CD4-positive, alpha-beta memory T cell (primary cell): ENCODE measurements around the gene TWIST2. TPM values are rescaled to one million over a fixed set of nuclear protein-coding genes. Genes with fewer than 3 reads are reported as not detected.

ENCODE experiments used
- CTCF ChIA-PET: fragments of 350-600 bp; sonication (Branson Sonifier 250); formaldehyde crosslinking; loops from one replicate; lab custom pipeline; 2021; ENCODE audit warnings: inconsistent platforms; ENCODE audit not compliant: partially characterized antibody; lab: Charles Lee
- POLR2A ChIA-PET: fragments of 350-600 bp; sonication (Branson Sonifier 250); formaldehyde crosslinking; loops from one replicate; lab custom pipeline; 2021; ENCODE audit not compliant: partially characterized antibody; lab: Charles Lee
- DNase-seq, 5 donors: peaks; one replicate each; pipeline versions ENCODE4 v3.0.0 to v3.0.0-alpha.2; 2020 to 2022; ENCODE audit warnings: mixed read lengths in 1 of 5
- H3K27ac ChIP-seq: one replicate; pipeline ENCODE4 v1.7.0; 2013; ENCODE audit warnings: low read depth, low read length
- H3K27me3 ChIP-seq: 2 replicates; pipeline ENCODE4 v1.7.0; 2013; ENCODE audit warnings: mild to moderate bottlenecking, low read length, moderate library complexity; ENCODE audit not compliant: insufficient read depth
- H3K36me3 ChIP-seq: 2 replicates; pipeline ENCODE4 v1.7.0; 2013; ENCODE audit warnings: mild to moderate bottlenecking, low read length, moderate library complexity; ENCODE audit not compliant: insufficient read depth
- H3K4me1 ChIP-seq: 2 replicates; pipeline ENCODE4 v1.7.0; 2013; ENCODE audit warnings: mild to moderate bottlenecking, low read length, moderate library complexity; ENCODE audit not compliant: insufficient read depth
- H3K4me3 ChIP-seq, 2 donors: one replicate each; pipeline ENCODE4 v1.7.0; 2013; ENCODE audit warnings: low read length in 2 of 2, mild to moderate bottlenecking in 1 of 2
- H3K9me3 ChIP-seq, 2 donors: one replicate each; pipeline ENCODE4 v1.7.0; 2013; ENCODE audit warnings: low read length in 2 of 2, control low read depth in 1 of 2; ENCODE audit not compliant: control insufficient read depth in 1 of 2
- H3K27ac Mint-ChIP-seq, 7 donors: one replicate each; pipeline ENCODE4 v1.8.0; 2020 to 2021; ENCODE audit warnings: mixed read lengths in 7 of 7, mild to moderate bottlenecking in 6 of 7, inconsistent platforms in 3 of 7, moderate library complexity in 3 of 7
- H3K27me3 Mint-ChIP-seq, 2 donors: one replicate each; pipeline ENCODE4 v1.8.0; 2020 to 2021; ENCODE audit warnings: mixed read lengths in 2 of 2
- H3K36me3 Mint-ChIP-seq, 2 donors: one replicate each; pipeline ENCODE4 v1.8.0; 2020 to 2021; ENCODE audit warnings: mixed read lengths in 2 of 2, inconsistent platforms in 1 of 2, mild to moderate bottlenecking in 1 of 2
- H3K4me1 Mint-ChIP-seq, 4 donors: one replicate each; pipeline ENCODE4 v1.8.0; 2020 to 2021; ENCODE audit warnings: mixed read lengths in 4 of 4, mild to moderate bottlenecking in 1 of 4
- H3K4me3 Mint-ChIP-seq, 8 donors: one replicate each; pipeline ENCODE4 v1.8.0; 2020 to 2021; ENCODE audit warnings: mixed read lengths in 8 of 8, mild to moderate bottlenecking in 7 of 8, moderate library complexity in 6 of 8, inconsistent platforms in 3 of 8
- H3K9me3 Mint-ChIP-seq, 8 donors: one replicate each; pipeline ENCODE4 v1.8.0; 2020 to 2021; ENCODE audit warnings: mixed read lengths in 8 of 8, mild to moderate bottlenecking in 5 of 8, inconsistent platforms in 3 of 8, moderate library complexity in 1 of 8
- intact Hi-C: fragments of 100-400 bp; cut with micrococcal nuclease; formaldehyde crosslinking; loops from one replicate; pipeline ENCODE4 v1.15.1; 2023
- polyA plus RNA-seq, 2 donors: library from polyadenylated mRNA; unstranded; fragments of 300-500 nt; fragmentation: Illumina TruSeq; gene quantifications; one replicate each; pipeline ENCODE4 v1.2.3, GENCODE V29; 2021
- total RNA-seq, 2 experiments: library from RNA; stranded (reverse); gene quantifications; one replicate each; pipeline ENCODE4 v1.2.3, GENCODE V29; 2021

Gene TWIST2
- total and polyA plus RNA-seq, 4 experiments from 2014 or later = not detected

DNA sequence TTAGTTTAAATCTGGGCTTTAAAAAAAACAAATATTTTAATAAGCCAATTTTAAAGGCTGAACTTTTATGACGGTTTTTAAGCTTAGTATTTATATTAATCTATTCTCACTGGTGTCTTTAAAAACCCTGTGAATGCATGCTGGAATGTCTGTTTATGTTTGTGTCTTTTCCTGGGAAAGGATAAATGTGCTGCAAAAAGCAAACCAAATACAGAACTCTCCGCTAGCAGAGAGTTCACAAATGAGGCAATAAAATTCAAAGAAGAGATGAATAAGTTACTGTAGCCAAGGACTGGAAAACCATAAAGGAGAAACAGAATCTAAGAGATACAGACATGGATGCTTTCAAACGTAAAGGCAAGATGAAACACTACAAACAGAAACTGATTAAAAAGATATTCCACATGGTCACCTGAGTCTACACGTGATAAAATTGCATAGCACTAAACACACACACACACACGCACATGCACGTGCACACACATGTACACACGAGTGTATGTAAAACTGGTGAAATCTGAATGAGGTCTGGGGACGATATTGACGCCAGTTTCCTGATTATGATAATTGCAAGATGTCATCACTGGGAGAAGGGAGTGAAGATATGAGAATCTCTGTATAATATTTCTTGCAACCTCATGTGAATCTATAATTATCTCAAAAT, 4.5 kb downstream of the TWIST2 start:
- Histone ChIP-seq H3K36me3 (no peaks in the 10 kb centered on the region), H3K27me3 (peaks cover 4% of the 10 kb centered on the region), H3K4me1 (no peaks in the 10 kb centered on the region), H3K4me3 (no peak overlapping the region), H3K9me3 (no peaks in the 10 kb centered on the region), H3K27ac (no peak overlapping the region)
- H3K36me3 Mint-ChIP-seq = no peaks in the 10 kb centered on the region
- ChIA-PET CTCF (no interaction called here), POLR2A (no interaction called here)
- H3K27me3 Mint-ChIP-seq = peaks cover 29 to 30% of the 10 kb centered on the region in 2 donors
- DNase-seq = no peak
- no peaks in the 10 kb centered on the region for H3K9me3 Mint-ChIP-seq
- H3K4me3 Mint-ChIP-seq = no peak overlapping the region
- no peak overlapping the region for H3K27ac Mint-ChIP-seq
- intact Hi-C loops = no loop called here
- H3K4me1 Mint-ChIP-seq = no peaks in the 10 kb centered on the region

DNA sequence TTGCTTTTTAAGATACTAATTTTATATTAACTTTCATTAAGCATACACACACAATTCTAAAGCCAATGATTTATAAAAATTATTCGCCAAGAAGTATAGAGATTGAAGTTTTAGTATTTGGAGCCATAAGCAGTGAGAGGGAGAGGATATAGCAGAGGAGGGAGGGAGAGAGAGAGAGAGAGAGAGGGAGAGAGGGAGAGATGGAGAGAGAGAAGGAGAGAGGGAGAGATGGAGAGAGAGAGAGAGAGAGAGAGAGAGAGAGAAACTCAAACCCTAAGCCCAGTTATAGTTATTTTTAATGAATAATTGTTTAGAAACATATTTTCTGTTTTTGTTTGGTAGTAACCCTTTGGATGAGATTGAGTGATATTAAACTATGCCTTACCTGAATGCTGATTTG, 5.3 kb downstream of the TWIST2 start:
- Histone ChIP-seq H3K4me3 (no peak overlapping the region), H3K27me3 (peaks cover 4% of the 10 kb centered on the region), H3K9me3 (no peaks in the 10 kb centered on the region), H3K27ac (no peak overlapping the region), H3K4me1 (no peaks in the 10 kb centered on the region), H3K36me3 (no peaks in the 10 kb centered on the region)
- H3K27ac Mint-ChIP-seq = no peak overlapping the region
- CTCF ChIA-PET = no interaction called here
- POLR2A ChIA-PET = no interaction called here
- peaks cover 32 to 33% of the 10 kb centered on the region in 2 donors for H3K27me3 Mint-ChIP-seq
- H3K36me3 Mint-ChIP-seq = no peaks in the 10 kb centered on the region
- intact Hi-C loops = no loop called here
- H3K4me3 Mint-ChIP-seq = no peak overlapping the region
- H3K4me1 Mint-ChIP-seq = no peaks in the 10 kb centered on the region
- DNase-seq = no peak
- H3K9me3 Mint-ChIP-seq = no peaks in the 10 kb centered on the region

DNA sequence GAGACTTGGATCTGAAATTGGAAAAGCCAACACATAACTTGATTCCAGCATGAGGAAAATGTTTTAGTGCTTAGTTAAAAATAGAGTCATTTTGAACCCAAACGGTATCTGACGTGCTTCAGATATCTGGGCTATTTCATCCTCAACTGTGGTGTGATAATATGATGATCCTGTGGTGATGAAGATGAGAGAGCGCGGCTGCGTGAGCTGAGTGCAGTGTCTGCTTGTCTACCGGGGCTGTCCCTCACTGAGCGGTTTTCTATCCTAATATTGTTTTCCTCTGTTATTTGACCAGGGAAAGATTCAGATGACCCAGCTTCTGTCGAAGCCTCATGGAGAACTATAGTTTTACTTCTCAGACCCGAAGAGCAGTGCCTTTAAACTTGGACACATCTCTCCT, 5.8 kb downstream of the TWIST2 start:
- ChIA-PET POLR2A (no interaction called here), CTCF (no interaction called here)
- no peaks in the 10 kb centered on the region for H3K4me1 ChIP-seq
- intact Hi-C loops = no loop called here
- no peaks in the 10 kb centered on the region for H3K4me1 Mint-ChIP-seq
- no peaks in the 10 kb centered on the region for H3K9me3 ChIP-seq
- no peak overlapping the region for H3K27ac Mint-ChIP-seq
- H3K36me3 Mint-ChIP-seq = no peaks in the 10 kb centered on the region
- no peaks in the 10 kb centered on the region for H3K36me3 ChIP-seq
- H3K27me3 Mint-ChIP-seq = peaks cover 35 to 38% of the 10 kb centered on the region in 2 donors
- H3K27me3 ChIP-seq = peaks cover 4% of the 10 kb centered on the region
- no peaks in the 10 kb centered on the region for H3K9me3 Mint-ChIP-seq
- no peak overlapping the region for H3K27ac ChIP-seq
- no peak for DNase-seq
- no peak overlapping the region for H3K4me3 ChIP-seq
- no peak overlapping the region for H3K4me3 Mint-ChIP-seq

DNA sequence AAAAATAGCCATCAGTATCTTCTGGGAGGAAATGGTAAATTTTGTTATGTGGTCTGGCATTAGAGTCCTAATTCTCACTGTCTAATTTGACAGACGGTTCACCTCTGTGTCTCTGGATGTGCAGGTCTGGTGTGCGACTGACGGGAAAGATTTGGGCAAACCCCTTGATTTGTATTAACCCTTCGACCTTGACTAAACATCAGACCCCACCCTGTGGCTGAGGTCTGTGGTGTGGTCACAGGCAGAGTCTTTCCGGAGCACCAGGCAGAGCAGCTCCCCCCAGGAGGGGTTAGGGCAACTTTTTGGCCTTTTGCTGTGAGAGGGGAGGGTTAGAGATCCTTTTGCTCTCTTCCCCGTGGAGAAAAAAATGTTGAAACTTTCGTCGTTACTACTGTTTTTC, 6.4 kb downstream of the TWIST2 start:
- Mint-ChIP-seq H3K36me3 (no peaks in the 10 kb centered on the region), H3K27me3 (peaks cover 35 to 40% of the 10 kb centered on the region in 2 donors), H3K27ac (no peak overlapping the region), H3K9me3 (no peaks in the 10 kb centered on the region), H3K4me1 (no peaks in the 10 kb centered on the region), H3K4me3 (no peak overlapping the region)
- Histone ChIP-seq H3K27me3 (peaks cover 4% of the 10 kb centered on the region), H3K4me3 (no peak overlapping the region), H3K27ac (no peak overlapping the region), H3K36me3 (no peaks in the 10 kb centered on the region), H3K4me1 (no peaks in the 10 kb centered on the region), H3K9me3 (no peaks in the 10 kb centered on the region)
- ChIA-PET CTCF (no interaction called here), POLR2A (no interaction called here)
- intact Hi-C loops = no loop called here
- DNase-seq = no peak

DNA sequence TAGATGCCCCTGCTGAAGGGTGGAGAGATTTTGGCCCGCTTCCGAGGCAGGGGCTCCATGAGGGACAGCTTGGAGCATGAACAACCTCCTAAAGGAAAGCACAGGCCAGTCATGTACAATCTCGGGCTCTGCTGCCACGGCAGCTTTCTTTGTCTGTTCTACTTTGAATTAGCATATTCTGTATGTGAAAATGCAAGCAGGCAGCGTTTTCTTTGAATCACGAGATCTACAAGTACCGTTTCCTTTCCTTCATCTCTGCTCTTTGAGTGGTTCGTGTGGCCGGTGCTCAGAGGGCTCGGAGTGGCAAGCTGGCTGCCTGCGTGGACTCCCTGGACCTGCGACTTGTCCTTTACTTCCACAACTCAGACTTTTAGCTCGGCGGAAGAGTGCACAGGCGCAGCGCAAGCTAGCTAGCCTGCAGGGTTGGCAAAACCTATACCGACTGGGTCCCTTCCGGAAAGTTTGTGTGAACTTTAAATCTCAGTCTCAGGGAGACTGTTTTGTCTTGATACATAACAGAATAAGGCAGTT, 6.9 kb downstream of the TWIST2 start:
- H3K36me3 Mint-ChIP-seq = no peaks in the 10 kb centered on the region
- H3K36me3 ChIP-seq = no peaks in the 10 kb centered on the region
- H3K9me3 Mint-ChIP-seq = no peaks in the 10 kb centered on the region
- no peaks in the 10 kb centered on the region for H3K4me1 Mint-ChIP-seq
- DNase-seq = no peak
- intact Hi-C loops = no loop called here
- no peaks in the 10 kb centered on the region for H3K9me3 ChIP-seq
- peak overlapping the region in 1 of 7 donors; percentile 71 for H3K27ac Mint-ChIP-seq
- POLR2A ChIA-PET = no interaction called here
- no peak overlapping the region for H3K4me3 Mint-ChIP-seq
- CTCF ChIA-PET = no interaction called here
- H3K27ac ChIP-seq = no peak overlapping the region
- no peak overlapping the region for H3K4me3 ChIP-seq
- peaks cover 4% of the 10 kb centered on the region for H3K27me3 ChIP-seq
- peaks cover 34 to 39% of the 10 kb centered on the region in 2 donors for H3K27me3 Mint-ChIP-seq
- H3K4me1 ChIP-seq = no peaks in the 10 kb centered on the region

DNA sequence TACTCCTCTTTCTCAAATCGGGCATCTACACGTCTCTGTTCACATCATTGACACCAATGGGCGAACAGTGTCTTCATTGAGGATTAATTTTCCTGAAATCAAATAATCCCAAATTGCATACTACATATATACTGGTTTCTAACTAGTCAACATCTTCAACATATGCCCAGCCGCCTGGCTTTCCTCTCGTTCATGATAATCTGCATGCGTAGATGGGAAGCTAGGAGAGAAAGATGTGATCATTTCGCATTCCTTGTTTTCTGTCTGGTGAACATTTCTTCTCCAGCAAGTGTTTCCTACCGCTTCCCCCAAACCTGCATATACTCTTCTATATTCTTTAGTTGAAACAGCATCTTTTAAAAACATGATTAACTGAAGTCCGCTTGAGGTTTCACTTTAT, 7.4 kb downstream of the TWIST2 start:
- H3K36me3 Mint-ChIP-seq = no peaks in the 10 kb centered on the region
- no peak overlapping the region for H3K4me3 Mint-ChIP-seq
- H3K36me3 ChIP-seq = no peaks in the 10 kb centered on the region
- intact Hi-C loops = no loop called here
- ChIA-PET CTCF (no interaction called here), POLR2A (no interaction called here)
- no peaks in the 10 kb centered on the region for H3K9me3 Mint-ChIP-seq
- no peaks in the 10 kb centered on the region for H3K9me3 ChIP-seq
- H3K4me1 Mint-ChIP-seq = no peaks in the 10 kb centered on the region
- no peak overlapping the region for H3K27ac ChIP-seq
- no peaks in the 10 kb centered on the region for H3K4me1 ChIP-seq
- no peak for DNase-seq
- H3K27ac Mint-ChIP-seq = no peak overlapping the region
- H3K27me3 Mint-ChIP-seq = peaks cover 34 to 35% of the 10 kb centered on the region in 2 donors
- H3K4me3 ChIP-seq = no peak overlapping the region
- H3K27me3 ChIP-seq = peaks cover under 1% of the 10 kb centered on the region

DNA sequence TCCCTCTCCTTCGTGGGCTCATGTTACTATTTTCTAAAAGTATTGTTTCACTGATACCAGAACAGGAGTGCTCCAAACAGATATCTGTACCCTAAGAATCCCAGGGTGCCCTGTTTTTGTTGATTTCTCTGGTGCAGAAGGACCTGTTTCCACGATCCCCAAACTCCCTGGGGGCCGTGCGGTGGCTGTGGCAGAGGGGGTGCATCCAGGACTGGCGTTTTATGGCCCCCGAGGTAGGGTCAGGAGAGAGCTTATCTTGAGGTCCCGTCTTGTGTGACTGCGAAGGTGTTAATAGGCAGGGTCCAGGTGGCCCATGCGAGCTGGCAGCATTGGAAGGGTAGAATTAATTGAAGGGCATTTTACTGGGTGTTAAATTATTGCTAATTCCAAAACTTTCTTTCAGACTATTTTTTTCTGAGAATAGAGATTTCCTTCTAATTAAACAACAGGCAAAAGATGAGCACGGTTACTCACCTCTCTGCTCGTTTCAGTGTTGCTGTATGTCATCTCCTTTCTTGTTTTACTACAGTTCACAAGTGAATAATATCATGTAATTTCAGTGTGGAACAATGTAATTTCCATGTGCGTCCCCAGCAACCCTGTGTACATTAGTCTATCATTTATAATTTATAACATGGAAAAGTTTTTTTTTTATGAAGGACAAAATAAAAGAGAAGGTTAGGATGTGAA, 8.2 kb downstream of the TWIST2 start:
- no peak overlapping the region for H3K27ac ChIP-seq
- H3K9me3 ChIP-seq = no peaks in the 10 kb centered on the region
- CTCF ChIA-PET = no interaction called here
- Mint-ChIP-seq H3K4me1 (no peaks in the 10 kb centered on the region), H3K36me3 (no peaks in the 10 kb centered on the region), H3K9me3 (no peaks in the 10 kb centered on the region), H3K27ac (no peak overlapping the region), H3K27me3 (peaks cover 31% of the 10 kb centered on the region in 2 donors), H3K4me3 (no peak overlapping the region)
- H3K4me1 ChIP-seq = no peaks in the 10 kb centered on the region
- POLR2A ChIA-PET = no interaction called here
- no peaks in the 10 kb centered on the region for H3K36me3 ChIP-seq
- H3K27me3 ChIP-seq = no peaks in the 10 kb centered on the region
- intact Hi-C loops = no loop called here
- no peak overlapping the region for H3K4me3 ChIP-seq
- DNase-seq = no peak
